HG03354 (cell line): ENCODE measurements around the gene HMCN1.
"Not testable (repeated sequence)": the region's sequence is repeated elsewhere in the genome, so short reads cannot be mapped to it uniquely, and the experiment has no call there.

Experiments
- ATAC-seq: cut with Tn5 transposase; IDR thresholded peaks from one replicate; pipeline ENCODE4 v1.9.1; 2021; ENCODE audit warnings: mild to moderate bottlenecking; ENCODE audit not compliant: unreplicated experiment, poor library complexity, severe bottlenecking

The HMCN1 gene

DNA sequence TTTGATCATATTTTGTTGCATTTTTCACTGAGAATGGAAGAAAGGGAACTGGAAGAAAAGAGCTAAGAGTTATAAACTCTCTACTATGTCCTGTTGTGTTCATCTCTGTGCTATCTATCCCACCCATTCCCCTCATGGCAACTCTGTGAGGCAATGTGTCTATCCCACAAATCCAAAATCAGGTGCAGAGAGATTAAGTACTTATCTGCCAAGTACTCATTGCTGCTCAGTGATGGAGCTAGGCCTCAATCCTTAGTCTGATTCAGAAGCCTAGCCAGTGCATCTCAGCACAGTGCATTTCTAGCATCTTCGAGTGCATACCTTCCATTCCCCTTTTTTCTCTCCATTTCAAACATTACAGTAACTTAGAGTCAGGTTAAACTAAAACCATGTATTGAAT is 370.3 kb downstream of the HMCN1 start:
- ATAC-seq, result no peak

DNA sequence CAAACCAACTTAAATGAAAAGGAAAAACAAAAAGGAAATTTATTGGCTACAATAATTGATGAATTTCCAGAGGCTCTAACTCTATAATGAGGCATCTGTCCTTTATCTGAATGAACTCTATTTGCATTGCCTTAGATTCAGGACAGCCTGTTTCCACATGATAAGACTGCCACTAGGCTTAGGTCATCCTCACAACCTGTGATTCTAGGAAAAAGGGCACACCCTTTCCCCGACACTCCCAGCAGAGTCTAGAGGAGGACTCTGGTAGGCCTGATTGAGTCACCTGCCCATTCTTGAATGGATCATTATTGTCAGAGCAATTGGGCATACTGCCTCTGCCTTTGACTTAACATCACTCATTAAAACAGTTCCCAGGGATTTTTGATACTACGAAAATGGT is 378.1 kb downstream of the HMCN1 start:
- ATAC-seq, result no peak

GRCh38 chr1:186113461-186113860 is 379.3 kb downstream of the HMCN1 start:
- ATAC-seq, result no peak

- ATAC-seq, result no peak
Measured at GRCh38 chr1:186118724-186119123, 384.5 kb downstream of the HMCN1 start.

DNA sequence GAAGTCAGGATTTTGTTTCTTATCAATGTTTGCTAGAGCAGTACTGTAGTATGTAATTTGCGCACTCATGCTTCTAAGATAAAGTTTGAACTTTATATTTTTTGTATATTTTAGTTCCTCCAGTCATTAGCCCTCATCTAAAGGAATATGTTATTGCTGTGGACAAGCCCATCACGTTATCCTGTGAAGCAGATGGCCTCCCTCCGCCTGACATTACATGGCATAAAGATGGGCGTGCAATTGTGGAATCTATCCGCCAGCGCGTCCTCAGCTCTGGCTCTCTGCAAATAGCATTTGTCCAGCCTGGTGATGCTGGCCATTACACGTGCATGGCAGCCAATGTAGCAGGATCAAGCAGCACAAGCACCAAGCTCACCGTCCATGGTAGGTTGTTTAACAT is 388.6 kb downstream of the HMCN1 start:
- no peak for ATAC-seq

DNA sequence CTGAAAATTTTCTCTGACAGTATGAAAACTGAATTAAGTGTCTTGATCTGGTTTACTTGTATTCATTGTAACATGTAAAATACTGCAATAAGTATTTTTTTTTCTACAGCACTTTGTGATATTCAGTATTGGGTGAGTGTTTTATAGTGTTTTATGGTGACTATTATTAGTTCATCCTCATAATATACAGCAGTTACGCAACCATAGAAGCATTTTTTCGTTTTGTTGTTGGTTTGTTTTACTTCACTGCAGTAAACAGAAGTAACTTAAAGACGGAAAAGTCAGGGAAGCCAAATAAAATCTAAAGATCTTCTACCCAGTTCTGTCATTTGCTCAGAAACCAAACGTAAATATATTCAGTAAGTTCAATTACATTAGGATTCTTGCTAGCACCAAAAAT is 390.8 kb downstream of the HMCN1 start:
- no peak for ATAC-seq

- no peak for ATAC-seq
Measured at GRCh38 chr1:186125511-186125910, 391.3 kb downstream of the HMCN1 start.

- no peak for ATAC-seq
Measured at GRCh38 chr1:186129758-186130157, 395.6 kb downstream of the HMCN1 start.

- no peak for ATAC-seq
Measured at GRCh38 chr1:186139115-186139514, 404.9 kb downstream of the HMCN1 start.

GRCh38 chr1:186139701-186140100 is 405.5 kb downstream of the HMCN1 start:
- no peak for ATAC-seq

DNA sequence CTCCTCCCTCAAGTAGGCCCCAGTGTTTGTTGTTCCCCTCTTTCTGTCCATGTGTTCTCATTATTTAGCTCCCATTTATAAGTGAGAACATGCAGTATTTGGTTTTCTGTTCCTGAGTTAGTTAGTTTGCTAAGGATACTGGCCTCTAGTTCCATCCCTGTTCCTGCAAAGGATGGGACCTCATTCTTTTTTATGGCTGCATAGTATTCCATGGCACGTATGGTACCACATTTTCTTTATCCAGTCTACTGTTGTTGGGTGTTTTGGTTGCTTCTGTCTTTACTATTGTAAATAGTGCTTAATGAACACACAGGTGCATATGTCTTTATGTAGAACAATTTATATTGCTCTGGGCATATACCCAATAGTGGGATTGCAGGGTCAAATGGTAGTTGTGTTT is 408.0 kb downstream of the HMCN1 start:
- ATAC-seq, result no peak

DNA sequence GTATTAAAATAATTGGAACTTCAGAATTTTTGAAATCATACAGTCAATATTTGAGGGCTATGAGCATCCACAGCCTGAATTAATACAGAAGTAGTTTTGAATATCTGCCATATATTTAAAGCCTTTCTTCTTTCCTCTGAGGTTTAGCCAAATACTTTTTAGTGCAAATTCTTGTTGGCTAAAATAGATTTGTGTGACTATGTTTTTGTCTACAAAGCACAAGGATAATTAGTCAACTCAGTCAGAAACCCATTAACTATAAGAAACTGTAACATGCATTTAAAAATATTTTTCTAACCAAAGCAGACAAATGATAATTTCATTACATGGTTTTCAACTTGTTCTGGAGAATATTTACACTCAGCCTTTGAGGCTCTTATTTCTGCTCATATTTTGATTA is 408.7 kb downstream of the HMCN1 start:
- ATAC-seq, result no peak

DNA sequence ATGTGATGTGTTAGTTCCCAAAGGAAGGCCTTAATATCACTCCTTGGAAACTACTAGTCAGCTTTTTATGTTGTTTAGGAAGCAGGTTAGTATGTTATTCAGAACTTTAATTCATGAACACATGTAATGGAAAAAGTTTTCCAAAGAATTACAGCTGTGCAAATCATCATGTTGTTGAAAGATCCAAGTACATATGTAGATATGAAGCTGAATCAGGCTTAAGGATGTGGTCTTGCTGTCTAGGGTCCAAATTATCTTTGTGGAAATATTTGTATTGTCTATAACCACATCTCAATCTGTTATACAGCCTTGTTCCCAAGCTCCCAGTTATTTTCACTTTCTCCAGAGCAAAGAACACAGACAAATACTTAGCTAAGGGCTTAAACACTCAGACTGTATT is 409.3 kb downstream of the HMCN1 start:
- ATAC-seq, result no peak

DNA sequence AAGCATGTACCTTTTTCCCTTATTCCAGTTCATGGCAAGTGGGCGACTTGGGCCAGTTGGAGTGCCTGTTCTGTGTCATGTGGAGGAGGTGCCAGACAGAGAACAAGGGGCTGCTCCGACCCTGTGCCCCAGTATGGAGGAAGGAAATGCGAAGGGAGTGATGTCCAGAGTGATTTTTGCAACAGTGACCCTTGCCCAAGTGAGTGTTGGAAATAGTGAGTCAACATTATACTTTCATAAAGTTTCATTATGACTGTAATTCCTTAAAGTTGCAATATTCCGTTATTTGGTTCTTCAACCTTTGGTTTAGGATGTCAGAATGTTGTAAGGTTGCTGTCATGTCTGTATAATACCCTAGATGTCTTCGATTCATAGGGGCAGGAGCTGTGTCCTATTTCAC is 410.3 kb downstream of the HMCN1 start:
- ATAC-seq, result no peak

DNA sequence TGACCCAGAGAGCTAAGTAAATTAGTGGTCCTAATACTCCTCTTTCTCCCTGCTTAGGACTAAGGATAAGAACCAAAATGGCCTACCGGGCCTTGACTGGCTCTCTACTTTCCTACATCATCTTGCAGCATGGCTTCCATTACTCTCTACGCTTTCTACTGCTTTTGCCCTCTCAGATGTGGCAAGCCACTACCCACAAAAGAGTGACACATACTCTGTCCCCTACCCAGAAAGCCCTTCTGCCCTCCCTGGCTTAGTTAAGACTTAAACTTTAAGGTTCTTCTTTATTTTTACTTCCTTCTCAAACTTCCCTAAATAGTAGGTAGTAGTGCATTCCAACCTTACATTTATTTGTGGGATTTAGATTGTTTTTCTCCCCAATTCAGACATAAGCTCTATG is 412.8 kb downstream of the HMCN1 start:
- ATAC-seq, result no peak

DNA sequence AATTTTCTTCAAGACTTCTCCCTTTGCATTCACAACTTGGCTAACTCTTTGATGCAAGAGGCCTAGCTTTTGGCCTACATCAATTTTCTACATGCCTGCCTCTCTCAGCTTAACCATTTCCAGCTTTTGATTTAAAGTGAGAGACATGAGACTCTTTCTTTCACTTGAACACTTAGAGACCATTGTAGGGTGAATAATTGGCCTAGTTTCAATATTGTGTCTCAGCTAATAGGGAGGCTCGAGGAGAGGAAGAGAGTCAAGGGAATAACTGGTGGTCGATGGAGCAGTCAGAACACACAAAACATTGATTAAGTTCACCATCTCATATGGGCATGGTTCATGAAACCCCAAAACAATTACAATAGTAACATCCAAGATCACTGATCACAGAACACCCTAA is 415.4 kb downstream of the HMCN1 start:
- no peak for ATAC-seq

DNA sequence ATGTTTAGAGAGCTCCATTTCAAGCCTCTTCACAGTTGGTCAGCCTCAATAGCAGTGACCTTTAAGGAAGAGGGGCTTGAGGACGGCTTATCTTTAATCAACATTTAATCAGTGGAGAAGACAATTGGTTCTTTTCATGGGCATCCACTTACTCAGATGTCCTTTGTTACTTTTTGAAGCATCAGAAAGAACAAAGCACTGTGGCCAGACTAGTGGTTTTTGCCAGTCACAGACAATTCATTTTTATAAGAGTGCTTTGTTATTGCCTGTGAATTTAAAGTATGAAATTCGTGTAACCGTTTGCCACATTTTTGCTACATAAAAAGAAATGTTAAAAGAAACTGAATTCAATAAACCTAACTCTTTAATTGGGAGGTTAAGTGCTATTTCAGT is 418.0 kb downstream of the HMCN1 start:
- ATAC-seq, result no peak

DNA sequence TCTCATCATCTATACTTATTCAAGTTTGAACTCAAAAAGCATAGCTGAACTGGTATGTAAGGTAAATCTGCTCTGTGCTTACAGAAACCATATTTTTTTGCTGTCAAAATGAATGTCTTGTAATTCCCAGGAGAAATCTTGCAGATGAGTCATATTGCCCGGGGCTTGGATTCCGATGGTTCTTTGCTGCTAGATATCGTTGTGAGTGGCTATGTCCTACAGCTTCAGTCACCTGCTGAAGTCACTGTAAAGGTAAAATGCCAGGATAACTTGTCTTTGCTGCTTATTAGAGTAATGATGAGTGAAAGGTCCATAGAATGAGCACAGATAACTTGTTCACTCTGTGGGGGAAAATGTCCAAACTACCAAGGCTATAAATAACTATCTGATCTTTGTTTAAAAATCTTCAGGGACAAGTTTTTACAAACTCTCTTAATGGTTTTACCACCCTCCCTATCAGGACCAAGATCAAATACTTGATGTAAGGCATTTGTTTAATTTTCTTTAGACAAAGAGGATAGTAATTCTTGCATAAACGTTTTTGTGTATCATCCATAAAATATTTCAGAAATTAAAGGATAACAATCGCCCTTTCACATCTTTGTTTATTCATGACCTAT is 418.5 kb downstream of the HMCN1 start:
- ATAC-seq, result no peak

- ATAC-seq, result no peak
Measured at GRCh38 chr1:186154651-186155050, 420.5 kb downstream of the HMCN1 start.

- peak; percentile 92 for ATAC-seq
Measured at GRCh38 chr1:186155594-186155993, 421.4 kb downstream of the HMCN1 start.

- not testable (repeated sequence) for ATAC-seq
Measured at GRCh38 chr1:186162895-186163294, 428.7 kb downstream of the HMCN1 start.

DNA sequence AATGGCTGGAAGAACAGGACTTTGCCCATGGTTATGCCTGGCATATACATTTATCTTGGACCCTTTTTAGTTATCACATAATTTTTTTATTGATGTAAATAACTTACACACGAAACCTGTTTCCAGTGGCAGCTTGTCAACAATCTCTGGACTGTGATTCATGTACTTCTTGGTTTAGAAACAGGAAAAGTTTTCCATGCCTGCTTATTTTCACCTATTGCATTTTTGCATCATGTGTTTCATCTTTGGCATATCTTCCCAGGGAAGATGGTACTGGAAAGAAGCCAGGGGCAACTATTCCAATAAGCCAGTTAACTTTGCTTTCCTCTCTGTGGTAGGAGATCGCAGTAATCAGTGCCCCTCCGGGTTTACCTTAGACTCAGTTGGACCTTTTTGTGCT is 430.6 kb downstream of the HMCN1 start:
- ATAC-seq, result no peak
